LNCAP (cell line): ENCODE results near the gene CCR5AS.
A peak's percentile ranks its signal among the peaks of the same experiment; 100 is the strongest.

Experiments
- CTCF ChIP-seq: fragments of 450-650 bp; IDR thresholded peaks from 2 replicates; pipeline ENCODE4 v1.5.1; 2017; ENCODE audit warnings: mild to moderate bottlenecking

The CCR5AS gene

GRCh38 chr3:46383951-46384330, 22.9 kb downstream of the CCR5AS start:
- TF ChIP-seq CTCF = no peak

- TF ChIP-seq CTCF = no peak
Measured at GRCh38 chr3:46383211-46383950, 23.5 kb downstream of the CCR5AS start.

- TF ChIP-seq CTCF = no peak
Measured at GRCh38 chr3:46381625-46382024, 25.2 kb downstream of the CCR5AS start.

GRCh38 chr3:46380471-46381221, 26.2 kb downstream of the CCR5AS start:
- no peak for TF ChIP-seq CTCF

GRCh38 chr3:46378426-46378942, 28.4 kb downstream of the CCR5AS start:
- TF ChIP-seq CTCF = peak; percentile 90

- no peak for TF ChIP-seq CTCF
Measured at GRCh38 chr3:46375814-46376213, 31.1 kb downstream of the CCR5AS start.

GRCh38 chr3:46375218-46375617, 31.6 kb downstream of the CCR5AS start:
- no peak for TF ChIP-seq CTCF
